HepG2 (cell line): ENCODE results near the gene CCNJL. TPM values are rescaled to one million over a fixed set of nuclear protein-coding genes. Genes with fewer than 3 reads are reported as not detected.

ENCODE experiments used
- ATAC-seq: fragments of 200-7000 bp; cut with Tn5 transposase; 3 replicates; pipeline ENCODE4 v1.9.1; 2020; ENCODE audit warnings: mild to moderate bottlenecking, moderate library complexity
- BruUV-seq: library from RNA; stranded (reverse); fragments of 400-500 nt; replicated peaks from 2 replicates; lab custom pipeline; 2021; lab: Mats Ljungman, UMichigan
- CTCF ChIA-PET: fragments of 300-600 bp; formaldehyde crosslinking; extraction: SDS; loops from one replicate; lab custom pipeline; 2021; ENCODE audit warnings: low total read pairs, inconsistent platforms, low intra/inter-chr PET ratio; lab: Yijun Ruan, JAX
- POLR2A ChIA-PET: fragments of 350-600 bp; sonication (Branson Sonifier 250); formaldehyde crosslinking; loops from one replicate; lab custom pipeline; 2020; ENCODE audit warnings: antibody characterized with exemption, inconsistent platforms; lab: Yijun Ruan, JAX
- DNase-seq: peaks from one replicate; pipeline ENCODE4 v3.0.0-alpha.2; 2015; ENCODE audit warnings: low spot score
- FAIRE-seq: peaks from 3 replicates; lab custom pipeline; 2011; peaks lifted over from hg19 to GRCh38; lab: Jason Lieb, UNC
- H2AFZ ChIP-seq: one replicate; pipeline ENCODE4 v1.6.1; 2011; ENCODE audit warnings: low read length, inconsistent platforms
- H3K27ac ChIP-seq: fragments of 300-600 bp; 3 replicates; pipeline ENCODE4 v1.8.0; 2011; ENCODE audit warnings: mixed run types, mild to moderate bottlenecking, mixed read lengths, low read length, inconsistent platforms; ENCODE audit not compliant: insufficient read depth; ENCODE audit errors: extremely low read length
- H3K27me3 ChIP-seq, 2 experiments: fragments of 200-600 bp in 1 of 2; 2 replicates in 1 of 2; 3 replicates in 1 of 2; pipeline versions ENCODE4 v1.6.0 to v1.8.0; 2011; ENCODE audit warnings: low read length in 2 of 2, mild to moderate bottlenecking in 2 of 2, moderate library complexity in 2 of 2, inconsistent platforms in 1 of 2; ENCODE audit not compliant: insufficient read depth in 2 of 2, control insufficient read depth in 1 of 2
- H3K36me3 ChIP-seq, 2 experiments: fragments of 200-600 bp in 1 of 2; replicated peaks in 1 of 2; 2 replicates in 1 of 2; 3 replicates in 1 of 2; pipeline versions ENCODE4 v1.5.1 to v1.8.0; 2011; ENCODE audit warnings: low read length in 2 of 2, inconsistent platforms in 1 of 2; ENCODE audit not compliant: insufficient read depth in 2 of 2, control insufficient read depth in 1 of 2
- H3K4me1 ChIP-seq: 2 replicates; pipeline ENCODE4 v1.5.1; 2012; ENCODE audit warnings: low read length, inconsistent platforms; ENCODE audit not compliant: insufficient read depth
- H3K4me2 ChIP-seq: 2 replicates; pipeline ENCODE4 v1.6.0; 2011; ENCODE audit warnings: low read depth, low read length, inconsistent platforms
- H3K4me3 ChIP-seq, 3 experiments: fragments of 200-600 bp in 1 of 3; sonication (generic), shearing (Covaris generic) in 1 of 3; replicated peaks in 1 of 3; 2 replicates each; pipeline ENCODE4 v1.5.1; 2011 to 2016; ENCODE audit warnings: low read length in 3 of 3, inconsistent platforms in 2 of 3, low read depth in 2 of 3, mild to moderate bottlenecking in 2 of 3, control low read depth in 1 of 3, mixed read lengths in 1 of 3; ENCODE audit not compliant: insufficient read depth in 1 of 3
- H3K79me2 ChIP-seq: one replicate; pipeline ENCODE4 v1.6.1; 2011; ENCODE audit warnings: low read length, inconsistent platforms; ENCODE audit not compliant: insufficient read depth
- H3K9ac ChIP-seq: 2 replicates; pipeline ENCODE4 v1.6.0; 2011; ENCODE audit warnings: mild to moderate bottlenecking, low read depth, low read length, inconsistent platforms; ENCODE audit not compliant: insufficient read depth
- H3K9me3 ChIP-seq: 2 replicates; pipeline ENCODE4 v1.5.1; 2012; ENCODE audit warnings: mild to moderate bottlenecking, low read length
- H4K20me1 ChIP-seq: 2 replicates; pipeline ENCODE4 v1.6.0; 2011; ENCODE audit warnings: inconsistent platforms, mild to moderate bottlenecking, low read length, moderate library complexity; ENCODE audit not compliant: insufficient read depth
- AKAP8 ChIP-seq: sonication (generic); formaldehyde crosslinking; IDR thresholded peaks from 2 replicates; pipeline ENCODE4 v1.5.1; 2020; ENCODE audit warnings: mild to moderate bottlenecking, missing genetic modification reagents
- FOXJ3 ChIP-seq: sonication (generic); formaldehyde crosslinking; IDR thresholded peaks from 2 replicates; pipeline ENCODE4 v1.4.0; 2020; ENCODE audit warnings: missing genetic modification reagents, mild to moderate bottlenecking, borderline replicate concordance
- FOXK1 ChIP-seq: sonication (generic); formaldehyde crosslinking; IDR thresholded peaks from 2 replicates; pipeline ENCODE4 v1.4.0; 2020; ENCODE audit warnings: low read depth, missing genetic modification reagents, borderline replicate concordance
- FOXP1 ChIP-seq, 2 experiments: fragments of 450-650 bp in 1 of 2; IDR thresholded peaks; 2 replicates each; pipeline ENCODE4 v1.6.1; 2017 to 2018; ENCODE audit warnings: antibody characterized with exemption in 1 of 2
- GPN1 ChIP-seq: sonication (generic); formaldehyde crosslinking; IDR thresholded peaks from 2 replicates; pipeline ENCODE4 v1.5.1; 2020; ENCODE audit warnings: missing genetic modification reagents, borderline replicate concordance
- GTF2F1 ChIP-seq: fragments of 150-350 bp; IDR thresholded peaks from 2 replicates; pipeline ENCODE4 v1.6.1; 2014; ENCODE audit warnings: low read length
- NFIC ChIP-seq: IDR thresholded peaks from 2 replicates; pipeline ENCODE4 v1.6.1; 2012; ENCODE audit warnings: mild to moderate bottlenecking, low read length, inconsistent platforms
- RARA ChIP-seq: IDR thresholded peaks from 2 replicates; pipeline ENCODE4 v1.6.1; 2016; ENCODE audit warnings: missing genetic modification reagents, missing compliant biosample characterization
- ZBTB3 ChIP-seq: sonication (generic); formaldehyde crosslinking; IDR thresholded peaks from 2 replicates; pipeline ENCODE4 v1.4.0; 2020; ENCODE audit warnings: low read depth, mild to moderate bottlenecking, moderate library complexity, missing genetic modification reagents, borderline replicate concordance
- ZFP37 ChIP-seq: sonication (generic); formaldehyde crosslinking; IDR thresholded peaks from 2 replicates; pipeline ENCODE4 v1.4.0; 2020; ENCODE audit warnings: missing genetic modification reagents, borderline replicate concordance
- ZNF333 ChIP-seq: sonication (generic); formaldehyde crosslinking; IDR thresholded peaks from 2 replicates; pipeline ENCODE4 v1.4.0; 2020; ENCODE audit warnings: mild to moderate bottlenecking, missing genetic modification reagents, borderline replicate concordance
- ZNF383 ChIP-seq: sonication (generic); formaldehyde crosslinking; IDR thresholded peaks from 2 replicates; pipeline ENCODE4 v1.4.0; 2020; ENCODE audit warnings: missing genetic modification reagents, mild to moderate bottlenecking, borderline replicate concordance
- ZNF557 ChIP-seq: sonication (generic); formaldehyde crosslinking; IDR thresholded peaks from 2 replicates; pipeline ENCODE4 v1.4.0; 2020; ENCODE audit warnings: missing genetic modification reagents
- ZNF724P ChIP-seq: sonication (generic); formaldehyde crosslinking; IDR thresholded peaks from 2 replicates; pipeline ENCODE4 v1.8.0; 2022; ENCODE audit warnings: missing genetic modification reagents, borderline replicate concordance
- WGBS: methylation state at CpG from one replicate; pipeline ENCODE4 v1.1.6; 2017; ENCODE audit warnings: low lambda C conversion rate; 5-methylcytosine and 5-hydroxymethylcytosine counted together
- in situ Hi-C: cut with HindIII; loops from 2 replicates; pipeline ENCODE4 v1.10.0; 2017; ENCODE audit warnings: low pct_unique_long_range_greater_than_20kb; ENCODE audit not compliant: extremely low pct_ligation_motif_present
- intact Hi-C: fragments of 100-400 bp; cut with micrococcal nuclease; formaldehyde crosslinking; loops from one replicate; pipeline ENCODE4 v1.10.0; 2022; ENCODE audit not compliant: unreplicated experiment
- polyA plus RNA-seq, 8 experiments: library from polyadenylated mRNA; depleted of rRNA in 3 of 8; stranded (reverse) in 7 of 8; unstranded in 1 of 8; fragments of >200 nt; fragmentation: Illumina TruSeq in 4 of 8; extraction: Trizol in 4 of 8; gene quantifications; 2 replicates each; pipeline versions ENCODE4 v1.2.1 to v1.2.3, GENCODE V29; 2011 to 2016; ENCODE audit warnings: low read depth in 4 of 8, missing spikeins in 1 of 8, mixed read lengths in 1 of 8; ENCODE audit not compliant: insufficient read depth in 1 of 8
- total RNA-seq, 5 experiments: library from RNA; depleted of rRNA; stranded (reverse); fragments of >200 nt; fragmentation: Illumina TruSeq; extraction: Trizol; gene quantifications; 2 replicates each; pipeline ENCODE4 v1.2.3, GENCODE V29; 2016; ENCODE audit warnings: low read depth in 1 of 5
- TF ChIP-seq, protein P1 (sequence below): sonication (generic); formaldehyde crosslinking; IDR thresholded peaks from 2 replicates; pipeline ENCODE4 v1.5.1; 2020; ENCODE audit warnings: missing genetic modification reagents, mild to moderate bottlenecking, borderline replicate concordance
- TF ChIP-seq, protein P2 (sequence below): sonication (generic); IDR thresholded peaks from 2 replicates; pipeline ENCODE4 v1.6.1; 2016; ENCODE audit warnings: low read depth, borderline replicate concordance
- TF ChIP-seq, protein P3 (sequence below), 2 experiments: IDR thresholded peaks; 2 replicates each; pipeline ENCODE4 v1.6.1; 2011 to 2012; ENCODE audit warnings: low read length in 2 of 2, borderline replicate concordance in 1 of 2, low read depth in 1 of 2, mild to moderate bottlenecking in 1 of 2, moderate library complexity in 1 of 2

CCNJL gene
- total and polyA plus RNA-seq, 2 of the 13 experiments (the other 11 are each of a cell fraction or from before 2014, with no cell fraction given), result 1.6 to 4.4 TPM

DNA sequence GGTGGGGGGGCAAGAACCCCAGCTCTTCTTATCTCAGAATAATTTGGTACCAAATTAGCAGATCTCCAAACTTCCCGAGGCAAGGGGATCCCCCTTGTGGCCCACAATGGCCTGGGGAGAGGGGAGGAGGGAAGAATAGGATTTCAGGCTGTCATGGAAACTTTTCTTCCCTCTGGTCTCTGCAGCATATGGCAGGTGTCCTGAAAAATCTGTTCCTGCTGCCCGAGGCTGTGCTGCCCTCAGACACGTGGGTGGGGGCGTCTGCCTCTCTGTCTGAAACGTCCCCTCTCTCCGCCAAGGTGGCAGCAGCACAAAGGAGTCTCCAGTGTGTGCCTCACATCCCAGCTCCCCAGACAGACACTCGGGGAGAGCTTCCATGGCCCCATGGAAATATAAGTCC lies 34.0 kb downstream of the CCNJL start:
- Histone ChIP-seq H3K9ac (no peak overlapping the region), H3K4me3 (no peak overlapping the region), H3K27me3 (no peaks in the 10 kb centered on the region), H3K4me1 (no peaks in the 10 kb centered on the region), H3K9me3 (no peaks in the 10 kb centered on the region), H3K79me2 (no peaks in the 10 kb centered on the region), H3K27ac (no peak overlapping the region), H3K4me2 (no peak overlapping the region), H4K20me1 (no peaks in the 10 kb centered on the region), H3K36me3 (0 out of 5 replicates have a peak, but pooled peaks cover 0 to 1% of the 10 kb centered on the region in 2 experiments), H2AFZ (no peak overlapping the region)
- ChIA-PET POLR2A (no interaction called here), CTCF (no interaction called here)
- no peak for FAIRE-seq
- WGBS, result 73% methylated on average over 7 of the region's 7 CpGs
- TF ChIP-seq ZBTB3 (CRISPR knock-in tag) (no peak), AKAP8 (CRISPR knock-in tag) (no peak), RARA (CRISPR knock-in tag) (no peak), ZNF333 (CRISPR knock-in tag) (no peak), FOXJ3 (no peak), ZNF383 (CRISPR knock-in tag) (no peak), ZFP37 (CRISPR knock-in tag) (no peak), FOXK1 (CRISPR knock-in tag) (no peak), ZNF724P (CRISPR knock-in tag) (no peak), GPN1 (CRISPR knock-in tag) (no peak), ZNF557 (no peak), FOXP1 (IDR thresholded peaks at IDR 0.05) (no peak), FOXP1 (CRISPR knock-in tag; IDR thresholded peaks at IDR 0.05) (no peak), GTF2F1 (no peak), NFIC (no peak)
- TF ChIP-seq, protein P1, sequence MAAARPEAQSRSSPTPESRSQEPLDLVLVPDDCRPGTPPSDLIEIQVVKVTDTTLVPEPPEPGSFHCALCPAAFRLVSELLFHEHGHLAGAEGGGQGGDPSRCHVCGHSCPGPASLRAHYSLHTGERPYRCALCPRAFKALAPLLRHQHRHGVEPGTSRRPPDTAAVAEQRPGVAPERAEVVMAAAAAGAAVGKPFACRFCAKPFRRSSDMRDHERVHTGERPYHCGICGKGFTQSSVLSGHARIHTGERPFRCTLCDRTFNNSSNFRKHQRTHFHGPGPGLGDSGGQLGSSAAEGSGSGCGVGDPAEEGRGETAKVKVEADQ (CRISPR knock-in tag), result no peak
- TF ChIP-seq, protein P2, sequence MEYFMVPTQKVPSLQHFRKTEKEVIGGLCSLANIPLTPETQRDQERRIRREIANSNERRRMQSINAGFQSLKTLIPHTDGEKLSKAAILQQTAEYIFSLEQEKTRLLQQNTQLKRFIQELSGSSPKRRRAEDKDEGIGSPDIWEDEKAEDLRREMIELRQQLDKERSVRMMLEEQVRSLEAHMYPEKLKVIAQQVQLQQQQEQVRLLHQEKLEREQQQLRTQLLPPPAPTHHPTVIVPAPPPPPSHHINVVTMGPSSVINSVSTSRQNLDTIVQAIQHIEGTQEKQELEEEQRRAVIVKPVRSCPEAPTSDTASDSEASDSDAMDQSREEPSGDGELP, result no peak
- TF ChIP-seq, protein P3, sequence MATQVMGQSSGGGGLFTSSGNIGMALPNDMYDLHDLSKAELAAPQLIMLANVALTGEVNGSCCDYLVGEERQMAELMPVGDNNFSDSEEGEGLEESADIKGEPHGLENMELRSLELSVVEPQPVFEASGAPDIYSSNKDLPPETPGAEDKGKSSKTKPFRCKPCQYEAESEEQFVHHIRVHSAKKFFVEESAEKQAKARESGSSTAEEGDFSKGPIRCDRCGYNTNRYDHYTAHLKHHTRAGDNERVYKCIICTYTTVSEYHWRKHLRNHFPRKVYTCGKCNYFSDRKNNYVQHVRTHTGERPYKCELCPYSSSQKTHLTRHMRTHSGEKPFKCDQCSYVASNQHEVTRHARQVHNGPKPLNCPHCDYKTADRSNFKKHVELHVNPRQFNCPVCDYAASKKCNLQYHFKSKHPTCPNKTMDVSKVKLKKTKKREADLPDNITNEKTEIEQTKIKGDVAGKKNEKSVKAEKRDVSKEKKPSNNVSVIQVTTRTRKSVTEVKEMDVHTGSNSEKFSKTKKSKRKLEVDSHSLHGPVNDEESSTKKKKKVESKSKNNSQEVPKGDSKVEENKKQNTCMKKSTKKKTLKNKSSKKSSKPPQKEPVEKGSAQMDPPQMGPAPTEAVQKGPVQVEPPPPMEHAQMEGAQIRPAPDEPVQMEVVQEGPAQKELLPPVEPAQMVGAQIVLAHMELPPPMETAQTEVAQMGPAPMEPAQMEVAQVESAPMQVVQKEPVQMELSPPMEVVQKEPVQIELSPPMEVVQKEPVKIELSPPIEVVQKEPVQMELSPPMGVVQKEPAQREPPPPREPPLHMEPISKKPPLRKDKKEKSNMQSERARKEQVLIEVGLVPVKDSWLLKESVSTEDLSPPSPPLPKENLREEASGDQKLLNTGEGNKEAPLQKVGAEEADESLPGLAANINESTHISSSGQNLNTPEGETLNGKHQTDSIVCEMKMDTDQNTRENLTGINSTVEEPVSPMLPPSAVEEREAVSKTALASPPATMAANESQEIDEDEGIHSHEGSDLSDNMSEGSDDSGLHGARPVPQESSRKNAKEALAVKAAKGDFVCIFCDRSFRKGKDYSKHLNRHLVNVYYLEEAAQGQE (IDR thresholded peaks at IDR 0.05; ENCODE audit: borderline replicate concordance in 1 of 2, low read depth in 1 of 2, low read length in 2 of 2), result no peak
- no peak for ATAC-seq
- DNase-seq, result no peak
- BruUV-seq, result no TSS peak
- intact Hi-C loops (no loop called here), in situ Hi-C loops (no loop called here)
